Retinal pigment epithelial cell (primary cell): Measurements from ENCODE around the gene C2CD2L.
A peak's percentile ranks its signal among the peaks of the same experiment; 100 is the strongest.

Experiments used
- DNase-seq: peaks from one replicate; pipeline ENCODE4 v3.0.0-alpha.2; 2010; ENCODE audit warnings: low read depth
- H3K4me3 ChIP-seq: 2 replicates; pipeline ENCODE4 v1.5.1; 2011; ENCODE audit warnings: mild to moderate bottlenecking, low read length, control low read depth, moderate library complexity
- TF ChIP-seq, protein P1 (sequence below): conservative IDR thresholded peaks from 2 replicates; pipeline ENCODE4 v1.5.1; 2011; ENCODE audit warnings: low read depth, low read length, control low read depth, inconsistent platforms

The C2CD2L gene

DNA sequence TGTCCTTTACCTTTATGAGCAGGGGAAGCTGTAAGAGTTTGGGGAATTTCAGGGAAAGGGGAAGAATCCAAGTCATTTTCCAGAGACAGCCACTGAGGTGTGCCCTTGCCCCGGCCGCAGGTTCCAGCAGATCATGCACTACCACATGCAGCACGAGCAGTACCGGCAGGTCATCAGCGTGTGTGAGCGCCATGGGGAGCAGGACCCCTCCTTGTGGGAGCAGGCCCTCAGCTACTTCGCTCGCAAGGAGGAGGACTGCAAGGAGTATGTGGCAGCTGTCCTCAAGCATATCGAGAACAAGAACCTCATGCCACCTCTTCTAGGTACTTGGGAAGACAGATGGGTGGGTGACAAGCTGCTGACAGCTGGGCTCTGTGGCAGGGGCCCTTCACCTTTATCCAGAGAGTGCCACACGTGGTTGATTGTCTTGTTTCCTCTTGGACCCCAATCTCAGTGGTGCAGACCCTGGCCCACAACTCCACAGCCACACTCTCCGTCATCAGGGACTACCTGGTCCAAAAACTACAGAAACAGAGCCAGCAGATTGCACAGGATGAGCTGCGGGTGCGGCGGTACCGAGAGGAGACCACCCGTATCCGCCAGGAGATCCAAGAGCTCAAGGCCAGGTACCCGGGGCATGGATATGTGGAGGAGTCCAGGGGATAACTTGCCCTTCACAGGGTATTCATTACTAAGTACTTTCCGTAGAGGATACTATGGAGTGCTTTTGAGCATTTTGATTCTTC lies 28.3 kb upstream of the C2CD2L start:
- no peak overlapping the region for H3K4me3 ChIP-seq
- no peak for DNase-seq
- TF ChIP-seq, protein P1, sequence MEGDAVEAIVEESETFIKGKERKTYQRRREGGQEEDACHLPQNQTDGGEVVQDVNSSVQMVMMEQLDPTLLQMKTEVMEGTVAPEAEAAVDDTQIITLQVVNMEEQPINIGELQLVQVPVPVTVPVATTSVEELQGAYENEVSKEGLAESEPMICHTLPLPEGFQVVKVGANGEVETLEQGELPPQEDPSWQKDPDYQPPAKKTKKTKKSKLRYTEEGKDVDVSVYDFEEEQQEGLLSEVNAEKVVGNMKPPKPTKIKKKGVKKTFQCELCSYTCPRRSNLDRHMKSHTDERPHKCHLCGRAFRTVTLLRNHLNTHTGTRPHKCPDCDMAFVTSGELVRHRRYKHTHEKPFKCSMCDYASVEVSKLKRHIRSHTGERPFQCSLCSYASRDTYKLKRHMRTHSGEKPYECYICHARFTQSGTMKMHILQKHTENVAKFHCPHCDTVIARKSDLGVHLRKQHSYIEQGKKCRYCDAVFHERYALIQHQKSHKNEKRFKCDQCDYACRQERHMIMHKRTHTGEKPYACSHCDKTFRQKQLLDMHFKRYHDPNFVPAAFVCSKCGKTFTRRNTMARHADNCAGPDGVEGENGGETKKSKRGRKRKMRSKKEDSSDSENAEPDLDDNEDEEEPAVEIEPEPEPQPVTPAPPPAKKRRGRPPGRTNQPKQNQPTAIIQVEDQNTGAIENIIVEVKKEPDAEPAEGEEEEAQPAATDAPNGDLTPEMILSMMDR = no peak

DNA sequence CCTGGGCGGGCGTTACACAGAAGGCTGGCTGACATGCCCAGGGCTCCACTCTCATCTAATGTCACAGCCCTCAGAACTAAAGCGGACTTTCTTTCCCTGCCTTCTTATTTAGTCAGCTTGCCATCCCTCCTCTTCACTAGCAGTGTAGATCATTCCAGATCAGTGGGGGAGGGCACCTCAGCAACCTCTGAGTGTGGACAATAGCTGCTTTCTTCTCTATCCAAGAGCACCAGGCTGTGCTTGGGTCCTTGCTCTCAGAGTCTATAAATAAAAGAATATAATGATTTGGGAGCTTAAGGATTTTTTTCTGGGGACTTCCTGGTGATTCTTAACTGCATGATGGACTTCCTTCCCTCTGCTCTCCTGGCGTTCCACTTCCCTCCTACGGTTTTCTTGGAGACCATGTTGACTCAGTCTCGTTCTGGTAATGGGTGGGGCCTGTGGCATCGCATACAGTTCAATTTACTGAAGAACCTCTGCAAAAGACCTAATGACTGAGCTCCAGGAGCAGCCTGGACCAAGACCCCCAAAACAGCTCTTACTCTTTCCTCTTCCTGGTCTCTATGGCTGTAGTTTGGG lies 25.4 kb upstream of the C2CD2L start:
- no peak overlapping the region for H3K4me3 ChIP-seq
- no peak for DNase-seq
- TF ChIP-seq, protein P1 = no peak

DNA sequence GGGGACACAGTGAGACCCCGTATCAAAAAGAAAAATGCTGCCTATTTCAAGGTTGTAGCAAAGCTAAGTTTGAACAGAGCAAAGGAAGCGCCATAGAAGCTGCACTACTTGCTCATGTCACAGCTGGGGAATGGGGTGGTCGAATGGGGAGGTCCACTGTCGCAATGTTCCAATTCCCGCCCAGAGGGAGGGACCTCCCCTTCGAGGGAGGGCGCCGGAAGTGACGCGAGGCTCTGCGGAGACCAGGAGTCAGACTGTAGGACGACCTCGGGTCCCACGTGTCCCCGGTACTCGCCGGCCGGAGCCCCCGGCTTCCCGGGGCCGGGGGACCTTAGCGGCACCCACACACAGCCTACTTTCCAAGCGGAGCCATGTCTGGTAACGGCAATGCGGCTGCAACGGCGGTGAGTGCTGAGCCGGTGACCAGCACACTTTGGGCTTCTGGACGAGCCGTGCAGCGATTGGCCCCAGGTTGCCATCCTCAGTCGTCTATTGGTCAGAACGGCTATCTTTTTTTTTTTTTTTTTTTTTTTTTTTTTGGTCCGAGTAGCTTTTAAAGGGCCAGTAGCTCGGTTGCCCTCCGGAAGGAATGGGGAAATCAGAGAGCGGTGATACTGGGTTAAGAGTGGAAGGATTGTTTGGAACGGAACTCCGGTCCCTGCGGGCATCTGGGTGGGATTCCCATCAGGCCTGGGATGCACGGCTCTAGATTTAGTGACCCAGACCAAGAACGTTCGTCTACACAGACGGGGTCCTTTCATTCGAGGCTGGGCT lies 22.3 kb upstream of the C2CD2L start, which contains the start of gene HMBS:
TSS of gene HMBS (plus strand) at position 219 of the 774 bp plus-strand sequence. CDS start at position 372, 153 bp downstream.
- peak; percentile 66 for DNase-seq
- TF ChIP-seq, protein P1 = no peak
- peak within 1 kb of the TSS; percentile 90 for H3K4me3 ChIP-seq

DNA sequence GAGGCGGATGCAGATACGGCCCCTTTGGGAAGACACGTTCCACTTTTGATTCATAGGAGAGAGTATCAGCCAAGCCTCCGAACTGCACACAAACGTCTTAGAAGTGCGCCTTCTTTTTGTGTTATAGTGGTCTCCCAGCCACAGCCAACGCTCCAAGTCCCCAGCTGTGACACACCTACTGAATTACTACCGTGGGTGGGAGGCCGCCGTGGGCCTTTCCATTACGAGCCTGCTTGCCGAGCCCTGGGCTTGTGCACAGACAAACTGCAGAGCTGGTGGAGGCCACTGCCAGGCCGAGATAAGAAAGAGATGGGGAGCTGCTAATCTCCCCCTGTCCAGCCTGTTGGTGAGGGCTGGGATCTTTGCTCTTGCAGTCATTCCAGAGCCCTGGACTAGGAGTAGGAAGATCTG lies 21.7 kb upstream of the C2CD2L start:
- peak overlapping the region; percentile 90 for H3K4me3 ChIP-seq
- no peak for DNase-seq
- TF ChIP-seq, protein P1 = no peak

DNA sequence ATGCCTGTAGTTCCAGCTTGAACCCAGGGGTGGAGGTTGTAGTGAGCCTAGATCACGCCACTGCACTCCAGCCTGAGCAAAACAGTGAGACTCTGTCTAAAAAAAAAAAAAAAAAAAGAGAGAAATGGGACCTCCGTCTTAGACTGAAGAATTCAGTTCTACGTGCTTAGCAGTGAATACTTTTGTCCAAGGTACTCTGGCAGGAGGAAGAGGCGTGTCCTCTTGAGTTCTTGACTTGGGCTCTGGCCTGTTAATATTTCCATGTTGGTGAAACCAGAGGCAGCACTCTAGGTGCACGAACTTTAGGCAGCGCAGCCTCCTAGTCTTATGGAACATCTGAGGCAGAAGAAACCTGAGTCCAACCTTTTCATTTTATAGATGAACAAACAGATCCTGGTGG lies 20.0 kb upstream of the C2CD2L start:
- no peak for DNase-seq
- TF ChIP-seq, protein P1 = no peak

DNA sequence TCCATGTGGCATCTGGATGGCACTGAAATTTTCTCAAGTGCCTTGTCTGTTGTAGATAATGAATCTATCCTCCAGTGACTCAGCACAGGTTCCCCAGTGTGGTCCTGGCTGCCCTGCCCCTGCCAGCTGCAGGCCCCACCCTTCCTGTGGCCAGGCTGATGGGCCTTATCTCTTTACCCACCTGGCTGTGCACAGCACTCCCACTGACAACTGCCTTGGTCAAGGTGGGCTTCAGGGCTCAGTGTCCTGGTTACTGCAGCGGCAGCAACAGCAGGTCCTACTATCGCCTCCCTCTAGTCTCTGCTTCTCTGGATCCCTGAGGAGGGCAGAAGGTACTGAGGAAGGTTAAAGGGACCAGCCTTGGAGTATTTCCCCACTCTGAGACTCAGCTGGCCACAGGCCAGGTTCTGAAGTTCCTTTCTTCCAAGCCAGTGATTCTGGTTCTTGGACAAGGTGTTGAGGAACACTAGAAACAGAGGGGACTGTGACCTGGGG lies 19.4 kb upstream of the C2CD2L start:
- TF ChIP-seq, protein P1 = no peak
- no peak for DNase-seq
- H3K4me3 ChIP-seq = no peak overlapping the region

More for the DNA sequence above, 20.0 kb upstream of the C2CD2L start:
- no peak overlapping the region for H3K4me3 ChIP-seq
